ENCODE data around the gene TRIM16. TPM values are rescaled to one million over a fixed set of nuclear protein-coding genes. Genes with fewer than 3 reads are reported as not detected.
A peak's percentile ranks its signal among the peaks of the same experiment; 100 is the strongest.

TRIM16 gene
- total and polyA plus RNA-seq, 9 of the 15 experiments (the other 6 are each of a cell fraction or from before 2014, with no cell fraction given), result 3.5 to 9.2 (median 8.2) TPM

GRCh38 chr17:15651583-15652110 is 32.5 kb downstream of the TRIM16 start (continued):
- TF ChIP-seq, protein P1, sequence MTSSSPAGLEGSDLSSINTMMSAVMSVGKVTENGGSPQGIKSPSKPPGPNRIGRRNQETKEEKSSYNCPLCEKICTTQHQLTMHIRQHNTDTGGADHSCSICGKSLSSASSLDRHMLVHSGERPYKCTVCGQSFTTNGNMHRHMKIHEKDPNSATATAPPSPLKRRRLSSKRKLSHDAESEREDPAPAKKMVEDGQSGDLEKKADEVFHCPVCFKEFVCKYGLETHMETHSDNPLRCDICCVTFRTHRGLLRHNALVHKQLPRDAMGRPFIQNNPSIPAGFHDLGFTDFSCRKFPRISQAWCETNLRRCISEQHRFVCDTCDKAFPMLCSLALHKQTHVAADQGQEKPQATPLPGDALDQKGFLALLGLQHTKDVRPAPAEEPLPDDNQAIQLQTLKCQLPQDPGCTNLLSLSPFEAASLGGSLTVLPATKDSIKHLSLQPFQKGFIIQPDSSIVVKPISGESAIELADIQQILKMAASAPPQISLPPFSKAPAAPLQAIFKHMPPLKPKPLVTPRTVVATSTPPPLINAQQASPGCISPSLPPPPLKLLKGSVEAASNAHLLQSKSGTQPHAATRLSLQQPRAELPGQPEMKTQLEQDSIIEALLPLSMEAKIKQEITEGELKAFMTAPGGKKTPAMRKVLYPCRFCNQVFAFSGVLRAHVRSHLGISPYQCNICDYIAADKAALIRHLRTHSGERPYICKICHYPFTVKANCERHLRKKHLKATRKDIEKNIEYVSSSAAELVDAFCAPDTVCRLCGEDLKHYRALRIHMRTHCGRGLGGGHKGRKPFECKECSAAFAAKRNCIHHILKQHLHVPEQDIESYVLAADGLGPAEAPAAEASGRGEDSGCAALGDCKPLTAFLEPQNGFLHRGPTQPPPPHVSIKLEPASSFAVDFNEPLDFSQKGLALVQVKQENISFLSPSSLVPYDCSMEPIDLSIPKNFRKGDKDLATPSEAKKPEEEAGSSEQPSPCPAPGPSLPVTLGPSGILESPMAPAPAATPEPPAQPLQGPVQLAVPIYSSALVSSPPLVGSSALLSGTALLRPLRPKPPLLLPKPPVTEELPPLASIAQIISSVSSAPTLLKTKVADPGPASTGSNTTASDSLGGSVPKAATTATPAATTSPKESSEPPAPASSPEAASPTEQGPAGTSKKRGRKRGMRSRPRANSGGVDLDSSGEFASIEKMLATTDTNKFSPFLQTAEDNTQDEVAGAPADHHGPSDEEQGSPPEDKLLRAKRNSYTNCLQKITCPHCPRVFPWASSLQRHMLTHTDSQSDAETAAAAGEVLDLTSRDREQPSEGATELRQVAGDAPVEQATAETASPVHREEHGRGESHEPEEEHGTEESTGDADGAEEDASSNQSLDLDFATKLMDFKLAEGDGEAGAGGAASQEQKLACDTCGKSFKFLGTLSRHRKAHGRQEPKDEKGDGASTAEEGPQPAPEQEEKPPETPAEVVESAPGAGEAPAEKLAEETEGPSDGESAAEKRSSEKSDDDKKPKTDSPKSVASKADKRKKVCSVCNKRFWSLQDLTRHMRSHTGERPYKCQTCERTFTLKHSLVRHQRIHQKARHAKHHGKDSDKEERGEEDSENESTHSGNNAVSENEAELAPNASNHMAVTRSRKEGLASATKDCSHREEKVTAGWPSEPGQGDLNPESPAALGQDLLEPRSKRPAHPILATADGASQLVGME (CRISPR knock-in tag; IDR thresholded peaks at IDR 0.05), result no peak
- no peak for TF ChIP-seq RBM15 (IDR thresholded peaks at IDR 0.05; ENCODE audit: insufficient read depth, low read length)
- TF ChIP-seq, protein P2, sequence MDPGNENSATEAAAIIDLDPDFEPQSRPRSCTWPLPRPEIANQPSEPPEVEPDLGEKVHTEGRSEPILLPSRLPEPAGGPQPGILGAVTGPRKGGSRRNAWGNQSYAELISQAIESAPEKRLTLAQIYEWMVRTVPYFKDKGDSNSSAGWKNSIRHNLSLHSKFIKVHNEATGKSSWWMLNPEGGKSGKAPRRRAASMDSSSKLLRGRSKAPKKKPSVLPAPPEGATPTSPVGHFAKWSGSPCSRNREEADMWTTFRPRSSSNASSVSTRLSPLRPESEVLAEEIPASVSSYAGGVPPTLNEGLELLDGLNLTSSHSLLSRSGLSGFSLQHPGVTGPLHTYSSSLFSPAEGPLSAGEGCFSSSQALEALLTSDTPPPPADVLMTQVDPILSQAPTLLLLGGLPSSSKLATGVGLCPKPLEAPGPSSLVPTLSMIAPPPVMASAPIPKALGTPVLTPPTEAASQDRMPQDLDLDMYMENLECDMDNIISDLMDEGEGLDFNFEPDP (CRISPR knock-in tag; IDR thresholded peaks at IDR 0.05), result no peak
- no peak for TF ChIP-seq KAT2B (IDR thresholded peaks at IDR 0.05; ENCODE audit: low read depth, low read length)
- TF ChIP-seq ZNF12 (CRISPR knock-in tag; IDR thresholded peaks at IDR 0.05), result no peak
- no peak for TF ChIP-seq ZNF23 (CRISPR knock-in tag; IDR thresholded peaks at IDR 0.05)
- no peak for TF ChIP-seq ETV1 (tag; conservative IDR thresholded peaks at IDR 0.05; ENCODE audit: low read depth)
- TF ChIP-seq HDAC1 (IDR thresholded peaks at IDR 0.05), result no peak
- TF ChIP-seq MCM5 (IDR thresholded peaks at IDR 0.05; ENCODE audit: low read depth), result no peak
- TF ChIP-seq HIVEP1 (CRISPR knock-in tag; IDR thresholded peaks at IDR 0.05), result no peak
- TF ChIP-seq HSF4 (CRISPR knock-in tag; IDR thresholded peaks at IDR 0.05; ENCODE audit: borderline replicate concordance), result no peak
- TF ChIP-seq MBD2 (IDR thresholded peaks at IDR 0.05; ENCODE audit: borderline replicate concordance, low read depth), result 0 out of 2 replicates have a peak, but pooled peaks have one; percentile 6
- no peak for TF ChIP-seq CUX1 (CRISPR knock-in tag; IDR thresholded peaks at IDR 0.05)
- TF ChIP-seq SIN3B (IDR thresholded peaks at IDR 0.05; ENCODE audit: low read depth), result no peak
- TF ChIP-seq ZBTB8A (IDR thresholded peaks at IDR 0.05; ENCODE audit: partially characterized antibody), result no peak
- no peak for TF ChIP-seq HDAC8 (tag; IDR thresholded peaks at IDR 0.05)

All from K562 (cell line).